ENCODE results near the gene ACADVL. TPM values are rescaled to one million over a fixed set of nuclear protein-coding genes. Genes with fewer than 3 reads are reported as not detected.

The ACADVL gene
- total RNA-seq, 1 donor from 2014 or later, result 86.7 TPM

- Histone ChIP-seq H3K9ac (no peak overlapping the region), H3K4me1 (no peaks in the 10 kb centered on the region), H3F3A (ENCODE audit: low read depth) (peaks cover 3% of the 10 kb centered on the region), H3K79me2 (ENCODE audit: low read depth) (no peaks in the 10 kb centered on the region), H2AFZ (replicated peaks) (no peak overlapping the region), H3K36me3 (no peaks in the 10 kb centered on the region), H3K4me2 (no peak overlapping the region), H3K4me3 (no peak overlapping the region), H3K9me3 (ENCODE audit: low read depth) (no peaks in the 10 kb centered on the region), H3K27me3 (no peaks in the 10 kb centered on the region), H3K27ac (no peak overlapping the region), H4K20me1 (ENCODE audit: low read depth) (peaks cover 14% of the 10 kb centered on the region)
- no peaks in the 10 kb centered on the region for H3K9me3 Mint-ChIP-seq
- DNase-seq (ENCODE audit: low spot score), result peak; percentile 86
- TF ChIP-seq CTCF (IDR thresholded peaks at IDR 0.05), result no peak
- TF ChIP-seq EZH2phosphoT487 (IDR thresholded peaks at IDR 0.05), result no peak
- TF ChIP-seq EZH2 (IDR thresholded peaks at IDR 0.05), result no peak
- H3K36me3 Mint-ChIP-seq, result peaks cover 35% of the 10 kb centered on the region
- peaks cover 14% of the 10 kb centered on the region for H3K4me1 Mint-ChIP-seq
- H3K27ac Mint-ChIP-seq, result peak overlapping the region; percentile 78
- H3K4me3 Mint-ChIP-seq, result no peak overlapping the region
- H3K27me3 Mint-ChIP-seq (ENCODE audit: insufficient read depth, low read depth), result peaks cover 7% of the 10 kb centered on the region
These were observed 28.0 kb upstream of the ACADVL start for GRCh38 chr17:7191571-7192270.

GRCh38 chr17:7192271-7192937 lies 27.3 kb upstream of the ACADVL start:
- DNase-seq (ENCODE audit: low spot score), result no peak

GRCh38 chr17:7195971-7196370 lies 23.8 kb upstream of the ACADVL start:
- Histone ChIP-seq H3K9ac (no peak overlapping the region), H2AFZ (replicated peaks) (no peak overlapping the region), H3F3A (ENCODE audit: low read depth) (no peaks in the 10 kb centered on the region), H3K4me1 (no peaks in the 10 kb centered on the region), H3K79me2 (ENCODE audit: low read depth) (no peaks in the 10 kb centered on the region), H3K4me3 (no peak overlapping the region), H3K27me3 (no peaks in the 10 kb centered on the region), H3K36me3 (peaks cover under 1% of the 10 kb centered on the region), H3K4me2 (no peak overlapping the region), H4K20me1 (ENCODE audit: low read depth) (peaks cover 13% of the 10 kb centered on the region), H3K27ac (no peak overlapping the region), H3K9me3 (ENCODE audit: low read depth) (no peaks in the 10 kb centered on the region)
- DNase-seq (ENCODE audit: low spot score), result no peak
- H3K9me3 Mint-ChIP-seq, result no peaks in the 10 kb centered on the region
- TF ChIP-seq CTCF (IDR thresholded peaks at IDR 0.05) (no peak), EZH2phosphoT487 (IDR thresholded peaks at IDR 0.05) (no peak), EZH2 (IDR thresholded peaks at IDR 0.05) (no peak)
- peak overlapping the region; percentile 27 for H3K4me3 Mint-ChIP-seq
- no peak overlapping the region for H3K27ac Mint-ChIP-seq
- peaks cover 28% of the 10 kb centered on the region for H3K36me3 Mint-ChIP-seq
- peaks cover 9% of the 10 kb centered on the region for H3K4me1 Mint-ChIP-seq
- H3K27me3 Mint-ChIP-seq (ENCODE audit: insufficient read depth, low read depth), result peaks cover 7% of the 10 kb centered on the region

More at GRCh38 chr17:7192271-7192937, 27.3 kb upstream of the ACADVL start:
- no peaks in the 10 kb centered on the region for H3K79me2 ChIP-seq (ENCODE audit: low read depth)
- no peak overlapping the region for H3K4me3 Mint-ChIP-seq
- TF ChIP-seq EZH2 (IDR thresholded peaks at IDR 0.05) (no peak), EZH2phosphoT487 (IDR thresholded peaks at IDR 0.05) (no peak), CTCF (IDR thresholded peaks at IDR 0.05) (no peak)
- H2AFZ ChIP-seq (replicated peaks), result no peak overlapping the region
- H3F3A ChIP-seq (ENCODE audit: low read depth), result no peaks in the 10 kb centered on the region
- no peaks in the 10 kb centered on the region for H3K9me3 ChIP-seq (ENCODE audit: low read depth)
- no peak overlapping the region for H3K27ac ChIP-seq
- H3K4me3 ChIP-seq, result no peak overlapping the region
- H3K36me3 Mint-ChIP-seq, result peaks cover 35% of the 10 kb centered on the region
- peaks cover 14% of the 10 kb centered on the region for H3K4me1 Mint-ChIP-seq
- no peak overlapping the region for H3K4me2 ChIP-seq
- H3K27me3 ChIP-seq, result no peaks in the 10 kb centered on the region
- H3K9me3 Mint-ChIP-seq, result no peaks in the 10 kb centered on the region
- peaks cover 7% of the 10 kb centered on the region for H3K27me3 Mint-ChIP-seq (ENCODE audit: insufficient read depth, low read depth)
- no peak overlapping the region for H3K9ac ChIP-seq
- peaks cover 14% of the 10 kb centered on the region for H4K20me1 ChIP-seq (ENCODE audit: low read depth)
- H3K4me1 ChIP-seq, result no peaks in the 10 kb centered on the region
- peak overlapping the region; percentile 78 for H3K27ac Mint-ChIP-seq
- no peaks in the 10 kb centered on the region for H3K36me3 ChIP-seq
